ENCODE results near the gene CAND2.

GRCh38 chr3:12818773-12819172 lies 22.3 kb downstream of the CAND2 start:
- TF ChIP-seq CTCF (conservative IDR thresholded peaks at IDR 0.05; ENCODE audit: low read length) = no peak
- no peak for TF ChIP-seq EZH2phosphoT487 (IDR thresholded peaks at IDR 0.05; ENCODE audit: borderline replicate concordance)

Data from Loucy (cell line).